GM18517 (cell line): ENCODE data around the gene B4GALT3.
A peak's percentile ranks its signal among the peaks of the same experiment; 100 is the strongest.

Experiments
- ATAC-seq: cut with Tn5 transposase; IDR thresholded peaks from one replicate; pipeline ENCODE4 v1.9.1; 2021; ENCODE audit warnings: mild to moderate bottlenecking, moderate library complexity; ENCODE audit not compliant: unreplicated experiment

The B4GALT3 gene

GRCh38 chr1:161206411-161207140, 29.3 kb upstream of the B4GALT3 start:
- ATAC-seq, result no peak

DNA sequence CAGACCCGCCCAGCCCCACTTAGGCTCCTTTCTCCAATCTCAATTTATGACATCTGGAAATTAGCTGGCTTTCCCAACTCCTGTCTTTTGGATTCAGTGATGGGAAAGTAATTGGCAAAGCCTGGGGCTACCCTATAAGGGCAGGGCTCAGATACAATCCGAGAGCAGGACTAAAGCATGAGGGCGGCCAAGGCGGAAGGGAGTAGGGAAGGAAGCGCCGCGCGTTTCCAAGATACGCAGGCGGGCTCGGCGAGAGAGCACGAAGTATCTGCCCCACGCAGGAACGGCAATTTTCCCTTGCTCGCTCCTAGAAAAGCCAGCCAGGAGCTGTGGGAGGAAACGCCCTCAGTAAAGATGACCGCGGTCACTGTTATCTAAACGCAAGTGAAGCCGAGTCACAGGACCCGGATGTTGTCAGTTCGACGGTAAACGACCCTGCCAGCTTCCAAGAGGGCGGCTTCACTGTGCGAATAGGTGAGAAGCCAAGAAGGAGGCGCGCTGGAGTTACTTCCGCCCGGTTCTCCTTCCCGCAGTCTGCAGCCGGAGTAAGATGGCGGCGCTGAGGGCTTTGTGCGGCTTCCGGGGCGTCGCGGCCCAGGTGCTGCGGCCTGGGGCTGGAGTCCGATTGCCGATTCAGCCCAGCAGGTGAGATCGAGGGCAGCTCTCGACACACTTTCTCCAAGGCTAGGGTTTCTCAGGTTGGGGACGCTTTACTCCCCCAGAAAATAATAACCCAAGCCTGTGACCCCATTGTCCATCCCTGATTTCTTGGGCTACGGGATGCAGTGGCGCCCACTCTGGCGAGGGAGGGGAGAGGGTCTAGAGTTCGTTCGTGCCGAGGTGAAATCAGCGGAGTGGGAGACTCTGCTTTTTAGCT, 24.8 kb upstream of the B4GALT3 start, which contains the start of gene NDUFS2:
TSS of gene NDUFS2 (plus strand) at position 532 of the 877 bp plus-strand sequence. CDS start at position 551, 19 bp downstream.
- peak; percentile 89 for ATAC-seq

GRCh38 chr1:161200992-161201835, 23.9 kb upstream of the B4GALT3 start:
- no peak for ATAC-seq

DNA sequence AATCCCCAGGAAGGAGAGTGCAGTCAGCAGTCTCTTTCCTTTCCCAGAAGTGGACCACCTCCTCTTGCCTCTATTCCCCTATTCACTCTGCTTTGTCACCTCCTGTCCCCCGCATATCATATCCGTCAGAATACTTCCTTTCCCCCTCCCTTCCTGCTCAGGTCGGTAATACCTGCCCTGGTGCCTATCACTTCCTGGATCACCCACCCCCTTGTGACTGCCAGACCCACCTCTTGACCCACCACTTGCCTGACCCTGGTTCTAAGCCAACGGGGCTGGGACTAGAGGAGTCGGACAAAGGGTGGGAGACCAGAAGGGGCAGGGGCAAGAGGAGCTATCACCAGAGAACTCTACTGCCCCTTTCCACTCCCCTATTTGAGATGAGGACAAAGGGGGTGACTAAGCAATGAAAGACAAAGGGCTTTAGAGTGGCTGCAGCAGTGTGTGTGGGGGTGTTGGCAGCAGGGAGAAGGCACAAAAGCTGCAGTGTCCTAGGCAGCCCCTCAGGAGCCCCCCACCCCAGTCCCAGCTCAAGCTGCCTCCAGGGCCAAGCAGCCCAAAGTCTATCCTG, 23.2 kb upstream of the B4GALT3 start:
- no peak for ATAC-seq

GRCh38 chr1:161199506-161200139, 22.3 kb upstream of the B4GALT3 start:
- ATAC-seq, result no peak

DNA sequence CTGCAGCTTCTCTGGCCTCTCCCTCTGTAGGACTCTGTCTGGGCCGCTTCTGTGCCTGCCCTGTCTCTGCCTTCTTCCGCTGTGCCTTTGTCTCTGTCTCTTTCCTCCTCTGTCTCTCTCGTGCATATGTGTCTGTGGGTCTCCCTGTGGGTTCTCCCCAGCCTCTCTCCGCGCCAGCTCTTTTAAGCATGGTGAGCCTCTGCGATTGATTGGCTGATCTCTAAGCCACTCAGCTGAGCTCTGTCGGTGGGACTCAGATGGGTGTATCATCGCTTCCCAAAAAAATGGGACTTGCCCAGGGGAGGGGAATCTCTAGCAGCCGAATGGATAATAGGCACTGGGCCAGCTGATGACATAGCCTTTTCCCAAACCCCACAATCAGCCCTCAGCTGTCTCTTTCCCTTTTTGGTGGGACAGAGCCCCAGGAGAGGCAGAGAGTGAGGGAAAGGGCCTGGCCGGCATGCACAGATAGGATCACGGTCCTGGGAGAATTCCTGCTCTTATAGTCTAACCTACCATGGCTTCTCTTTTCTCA, 21.7 kb upstream of the B4GALT3 start, which contains the start of gene ADAMTS4:
TSS of gene ADAMTS4 (minus strand) at position 158 of the 535 bp plus-strand sequence. CDS start 427 bp downstream, outside the sequence.
- ATAC-seq, result no peak

- ATAC-seq, result no peak
Observed at GRCh38 chr1:161198194-161198896, 21.0 kb upstream of the B4GALT3 start.

DNA sequence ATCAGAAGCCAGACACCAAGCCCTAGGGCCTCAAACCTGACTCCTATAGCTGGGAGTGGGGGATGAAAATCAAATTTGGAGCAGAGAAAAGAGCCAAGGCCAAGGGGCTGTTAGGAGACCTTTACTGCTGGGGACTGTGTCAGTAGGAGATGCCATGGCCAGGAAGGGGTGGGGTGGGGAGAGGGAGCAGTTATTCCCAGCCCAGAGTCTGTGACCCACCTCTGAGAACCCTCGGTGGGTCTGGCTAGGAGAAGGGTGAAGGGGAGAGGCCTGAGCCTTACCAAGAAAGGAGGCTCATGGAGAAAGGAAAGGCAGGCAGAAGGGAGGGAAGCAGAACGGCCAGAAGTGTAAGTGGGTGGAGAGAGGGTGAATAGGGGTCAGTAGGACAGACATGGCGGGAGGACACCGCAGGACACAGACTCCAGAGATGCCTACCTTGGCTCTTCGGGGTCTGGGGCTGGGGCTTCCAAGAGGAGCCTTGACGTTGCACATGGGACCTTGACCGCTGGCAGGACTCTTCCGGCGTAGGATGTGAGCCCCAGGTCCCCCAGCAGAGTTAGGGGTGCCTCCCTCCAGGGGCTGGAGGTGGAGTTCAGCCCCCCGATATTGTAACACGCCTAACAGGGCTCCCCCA, 20.4 kb upstream of the B4GALT3 start:
- no peak for ATAC-seq

DNA sequence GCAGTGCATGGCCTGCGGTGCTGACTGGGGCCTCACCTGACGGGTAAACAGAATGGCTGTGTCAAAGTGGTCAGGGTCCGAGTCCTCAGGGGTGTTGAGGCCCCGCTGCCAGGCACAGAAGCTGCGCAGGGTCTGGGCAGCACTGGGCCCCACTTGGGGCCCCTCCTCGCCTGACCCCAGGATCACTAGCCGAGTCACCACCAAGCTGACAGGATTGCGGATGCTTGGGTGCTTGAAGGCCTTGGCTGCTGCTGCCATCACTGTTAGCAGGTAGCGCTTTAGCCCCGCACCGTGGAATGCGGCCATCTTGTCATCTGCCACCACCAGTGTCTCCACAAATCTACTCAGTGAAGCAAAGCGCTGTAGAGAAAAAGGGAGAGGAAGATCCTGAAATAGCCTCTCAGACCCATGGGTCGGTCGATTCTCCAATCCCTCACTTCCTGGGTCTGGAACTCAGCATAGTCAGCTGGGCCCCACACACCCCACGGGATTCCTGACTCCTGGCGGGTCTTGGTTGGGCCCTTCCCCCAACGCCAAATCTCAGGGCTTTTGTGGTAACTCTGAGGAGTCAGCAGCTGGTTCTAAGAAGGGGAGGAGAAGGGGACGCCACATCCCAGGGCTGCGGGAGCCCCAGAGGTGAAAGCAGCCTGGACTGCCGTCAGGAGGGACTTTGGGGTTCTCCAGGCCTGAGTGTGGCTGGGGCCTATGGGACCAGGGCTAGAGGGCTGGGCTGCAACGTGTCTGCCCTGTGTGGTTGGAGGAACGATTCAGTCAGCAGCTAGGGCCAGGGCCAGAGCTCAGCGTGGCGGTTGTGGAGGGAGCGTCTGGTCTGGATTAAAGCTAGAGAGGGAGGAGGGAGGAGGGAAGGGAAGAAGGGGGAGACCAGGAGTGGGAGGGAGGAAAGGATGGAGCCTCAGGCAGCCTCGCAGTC, 19.5 kb upstream of the B4GALT3 start:
- ATAC-seq, result no peak

DNA sequence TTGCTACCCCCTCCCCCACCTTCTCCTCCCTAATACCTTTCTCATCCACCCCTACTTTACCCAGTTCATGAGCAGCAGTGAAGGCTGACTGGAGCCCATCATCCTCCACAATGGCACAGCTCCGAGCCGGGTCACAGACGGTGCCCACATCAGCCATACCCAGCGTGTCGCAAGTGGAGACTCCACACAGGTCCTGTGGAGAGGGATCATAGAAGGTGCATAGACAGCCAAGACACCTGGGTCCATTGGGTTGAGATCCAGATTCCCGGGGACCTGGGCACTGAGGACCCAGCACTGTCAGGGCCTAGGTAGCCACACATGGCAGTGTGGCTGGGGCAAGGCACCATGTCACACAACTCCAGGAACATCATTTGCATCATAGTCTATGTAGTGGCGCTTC, 18.8 kb upstream of the B4GALT3 start:
- no peak for ATAC-seq

DNA sequence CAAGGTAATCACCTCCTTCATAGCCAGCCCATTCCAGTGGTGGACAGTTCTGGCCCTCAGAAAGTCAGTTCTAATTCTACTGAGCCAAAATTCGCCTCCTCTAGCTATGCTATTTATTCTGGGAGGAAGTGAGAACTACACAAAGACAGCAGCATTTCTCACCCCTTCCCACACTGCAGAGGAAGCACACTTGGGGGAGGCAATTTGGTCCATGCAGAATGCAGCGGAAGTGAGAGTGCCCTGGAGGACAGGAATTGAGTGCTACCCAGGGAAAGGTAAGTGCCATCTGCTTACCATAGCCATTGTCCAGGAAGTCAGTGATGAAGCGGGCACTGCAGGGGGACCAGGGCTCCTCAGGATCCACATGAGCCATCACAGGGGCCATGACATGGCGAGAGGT, 17.9 kb upstream of the B4GALT3 start:
- ATAC-seq, result no peak

DNA sequence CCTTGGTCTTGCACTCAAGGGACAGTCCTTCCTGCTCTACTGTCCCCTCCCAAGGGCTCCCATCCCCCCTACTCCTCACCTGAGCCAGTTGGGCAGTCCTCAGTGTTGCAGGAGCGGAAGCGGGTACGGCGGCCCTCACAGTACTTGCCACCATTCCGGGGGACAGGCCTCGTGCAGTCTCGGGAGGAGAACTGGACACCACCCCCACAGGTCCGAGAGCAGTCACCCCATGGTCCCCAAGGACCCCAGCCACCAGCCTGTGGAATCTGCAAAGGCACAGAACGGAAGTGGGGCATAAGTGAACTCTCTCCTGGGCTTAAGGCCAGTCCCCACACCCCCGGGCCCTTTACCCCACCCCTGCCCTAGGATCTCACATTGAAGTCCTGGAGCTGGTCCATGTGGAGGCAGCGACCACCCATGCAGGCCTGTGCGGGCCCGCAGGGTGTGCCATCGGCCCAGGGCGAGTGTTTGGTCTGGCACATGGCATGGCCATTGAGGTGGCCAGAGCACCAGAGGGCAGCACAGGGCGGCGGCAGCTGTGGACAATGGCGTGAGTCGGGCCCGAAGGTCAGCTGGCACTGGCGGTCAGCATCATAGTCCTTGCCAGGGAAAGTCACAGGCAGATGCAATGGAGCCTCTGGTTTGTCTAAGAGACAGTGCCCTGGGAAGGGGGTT, 16.4 kb upstream of the B4GALT3 start:
- ATAC-seq, result no peak

DNA sequence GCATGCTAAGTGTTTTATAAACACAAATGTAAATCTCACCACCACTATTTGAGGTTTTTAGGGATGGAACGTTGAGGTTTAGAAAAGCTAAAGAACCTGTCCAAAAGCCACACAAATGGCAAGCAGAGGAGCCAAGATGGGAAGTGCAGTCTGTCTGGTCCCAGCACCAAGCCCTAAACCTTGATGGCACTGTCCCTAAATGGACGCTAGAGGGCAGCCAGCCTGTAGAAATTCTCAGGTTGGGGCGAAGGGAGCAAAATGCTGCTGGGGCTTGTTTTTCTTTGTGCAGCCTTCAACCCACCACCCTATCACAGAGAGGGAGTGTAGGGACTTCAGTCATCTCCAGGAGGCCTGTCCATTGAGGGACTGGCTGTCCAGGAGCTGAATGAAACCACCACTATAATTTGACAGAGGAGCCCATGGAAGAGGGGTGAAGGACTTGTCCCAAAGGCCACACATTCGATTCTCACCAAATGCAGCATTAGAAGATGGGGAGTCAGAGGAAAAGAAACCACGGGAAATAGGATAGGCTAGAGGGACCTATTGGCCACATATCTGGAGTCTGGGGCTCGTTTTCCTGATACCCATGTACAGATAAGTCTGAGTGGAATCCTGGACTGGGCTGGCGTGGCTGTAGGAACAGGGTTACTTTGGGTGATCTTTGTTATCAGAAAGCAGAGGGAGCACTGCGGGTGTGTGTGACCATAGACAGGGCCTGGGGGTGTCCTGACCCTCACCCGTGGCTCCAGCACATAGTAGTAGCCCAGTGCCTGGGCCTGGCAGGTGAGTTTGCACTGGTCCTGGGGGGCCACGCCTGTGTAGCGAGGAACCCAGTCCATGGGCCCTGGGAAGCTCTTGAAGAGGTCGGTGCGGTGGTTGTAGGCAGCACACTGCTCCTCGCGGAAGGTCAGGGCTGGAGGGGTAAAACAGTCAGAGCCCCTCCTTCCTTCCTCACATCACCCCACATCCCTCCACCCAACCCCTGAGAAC, 15.5 kb upstream of the B4GALT3 start:
- no peak for ATAC-seq

DNA sequence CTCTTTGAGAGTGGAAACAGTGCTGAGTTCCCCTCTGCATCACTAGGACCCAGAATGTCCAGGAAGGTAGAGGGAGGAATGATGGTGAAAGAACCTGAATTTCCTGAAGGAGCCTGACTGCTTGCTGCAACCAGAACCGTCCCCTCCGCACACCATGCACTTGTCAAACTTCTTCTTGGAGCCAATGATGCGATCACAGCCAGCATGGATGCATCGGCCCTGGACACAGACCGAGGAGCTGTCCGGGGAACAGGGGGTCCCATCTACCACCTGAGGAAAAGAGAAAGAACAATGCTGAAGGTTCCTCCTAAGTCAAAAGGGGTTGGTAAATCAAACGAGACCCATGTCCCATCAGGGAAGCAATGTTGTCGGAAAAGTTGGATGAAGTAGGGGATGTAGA, 14.7 kb upstream of the B4GALT3 start:
- no peak for ATAC-seq

DNA sequence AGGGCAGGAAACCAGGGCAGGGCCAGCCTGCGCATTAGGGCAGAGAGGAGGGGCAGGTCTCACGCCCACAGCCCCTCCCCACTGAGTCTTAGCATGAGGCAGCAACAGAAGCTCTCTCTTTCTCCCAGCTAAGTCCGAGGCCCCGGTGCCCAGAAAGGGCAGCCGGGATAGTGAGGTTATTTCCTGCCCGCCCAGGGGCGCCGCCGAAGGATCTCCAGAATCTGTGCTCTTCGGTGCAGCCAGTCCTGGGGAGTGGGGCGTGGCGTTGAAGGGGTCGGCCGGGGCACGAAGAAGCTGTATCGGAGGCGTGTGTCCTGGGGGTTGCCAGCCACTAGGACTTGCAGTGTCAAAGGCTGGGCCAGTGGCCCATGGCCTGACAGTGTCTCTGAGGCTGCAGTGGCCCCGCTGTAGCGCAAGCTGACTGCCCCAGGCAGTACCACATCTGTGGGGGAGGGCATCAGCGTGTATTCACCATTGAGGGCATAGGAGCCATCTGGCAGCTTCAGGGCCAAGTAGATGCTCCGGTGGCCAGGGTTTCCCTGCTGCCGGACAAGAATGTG, 13.7 kb upstream of the B4GALT3 start:
- no peak for ATAC-seq

DNA sequence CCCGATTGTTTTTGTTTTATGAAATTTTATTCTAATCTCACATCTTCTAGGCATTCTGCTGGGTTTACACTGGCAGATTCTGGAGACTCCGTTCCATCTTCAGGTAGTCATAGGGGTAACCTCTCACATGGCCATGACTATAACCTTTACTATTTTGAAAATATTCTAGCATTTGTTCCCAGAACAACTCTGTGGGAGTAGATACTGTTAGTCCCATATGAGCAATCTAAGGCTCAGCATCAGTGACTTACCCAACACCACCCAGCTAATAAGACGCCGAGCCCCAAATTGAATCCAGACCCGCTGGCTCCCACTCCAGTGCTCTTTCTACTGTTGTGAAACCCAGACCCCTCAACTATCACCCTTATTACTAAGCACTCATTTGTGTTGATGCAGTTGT, 11.7 kb upstream of the B4GALT3 start:
- no peak for ATAC-seq
